OCI-LY1 (cell line): Measurements from ENCODE around the gene TUT1.
"Not testable (repeated sequence)": the region's sequence is repeated elsewhere in the genome, so short reads cannot be mapped to it uniquely, and the experiment has no call there.

ENCODE experiments used
- H2AFZ ChIP-seq: fragments of 200-600 bp; sonication (generic), shearing (Covaris generic); 2 replicates; pipeline ENCODE4 v1.6.0; 2014; ENCODE audit warnings: antibody characterized with exemption, mild to moderate bottlenecking, low read length
- H3F3A ChIP-seq: fragments of 200-600 bp; sonication (generic), shearing (Covaris generic); 2 replicates; pipeline ENCODE4 v1.6.0; 2014; ENCODE audit warnings: mild to moderate bottlenecking, antibody characterized with exemption, low read length, moderate library complexity; ENCODE audit not compliant: insufficient read depth
- H3K27ac ChIP-seq: fragments of 200-600 bp; sonication (generic); 2 replicates; pipeline ENCODE4 v1.5.1; 2014; ENCODE audit warnings: low read length, mixed run types, mild to moderate bottlenecking, low read depth; ENCODE audit not compliant: poor library complexity, severe bottlenecking
- H3K27me3 ChIP-seq: fragments of 200-600 bp; sonication (generic); 2 replicates; pipeline ENCODE4 v1.6.0; 2014; ENCODE audit warnings: antibody characterized with exemption, mild to moderate bottlenecking, low read length, moderate library complexity; ENCODE audit not compliant: insufficient read depth
- H3K36me3 ChIP-seq: fragments of 200-600 bp; sonication (generic); 2 replicates; pipeline ENCODE4 v1.6.1; 2014; ENCODE audit warnings: mild to moderate bottlenecking, antibody characterized with exemption, low read length, moderate library complexity, mixed read lengths; ENCODE audit not compliant: insufficient read depth
- H3K4me1 ChIP-seq: fragments of 200-600 bp; sonication (generic); 2 replicates; pipeline ENCODE4 v1.5.1; 2014; ENCODE audit warnings: mild to moderate bottlenecking, low read length, moderate library complexity; ENCODE audit not compliant: insufficient read depth, severe bottlenecking
- H3K4me2 ChIP-seq: fragments of 200-600 bp; sonication (generic), shearing (Covaris generic); 2 replicates; pipeline ENCODE4 v1.6.1; 2014; ENCODE audit warnings: low read length
- H3K4me3 ChIP-seq: fragments of 200-600 bp; sonication (generic); 2 replicates; pipeline ENCODE4 v1.5.1; 2014; ENCODE audit warnings: low read length, low read depth, mild to moderate bottlenecking, mixed read lengths; ENCODE audit not compliant: poor library complexity, severe bottlenecking
- H3K79me2 ChIP-seq: fragments of 200-600 bp; shearing (Covaris generic); 2 replicates; pipeline ENCODE4 v1.6.1; 2016; ENCODE audit warnings: mixed run types, low read length, mixed read lengths; ENCODE audit not compliant: insufficient read depth
- H3K9ac ChIP-seq: fragments of 200-600 bp; sonication (generic), shearing (Covaris generic); 2 replicates; pipeline ENCODE4 v1.6.1; 2014; ENCODE audit warnings: mild to moderate bottlenecking, low read length, mixed read lengths
- H3K9me2 ChIP-seq: fragments of 200-600 bp; sonication (generic), shearing (Covaris generic); 2 replicates; pipeline ENCODE4 v1.6.1; 2014; ENCODE audit warnings: low read depth, mild to moderate bottlenecking, low read length, mixed read lengths
- H3K9me3 ChIP-seq: fragments of 200-600 bp; shearing (Covaris generic); 2 replicates; pipeline ENCODE4 v1.6.1; 2014; ENCODE audit warnings: low read length, mixed read lengths
- H4K20me1 ChIP-seq: fragments of 200-600 bp; sonication (generic), shearing (Covaris generic); 2 replicates; pipeline ENCODE4 v1.6.0; 2016; ENCODE audit warnings: mild to moderate bottlenecking, low read length; ENCODE audit not compliant: insufficient read depth
- CTCF ChIP-seq: fragments of 200-600 bp; sonication (generic), shearing (Covaris generic); IDR thresholded peaks from 2 replicates; pipeline ENCODE4 v1.5.1; 2017; ENCODE audit warnings: mild to moderate bottlenecking, antibody characterized with exemption, low read length, moderate library complexity, mixed read lengths
- EZH2 ChIP-seq: fragments of 200-600 bp; sonication (generic), shearing (Covaris generic); IDR thresholded peaks from 2 replicates; pipeline ENCODE4 v1.8.0; 2017; ENCODE audit warnings: borderline replicate concordance, mixed run types, mild to moderate bottlenecking, antibody characterized with exemption, low read length, moderate library complexity, mixed read lengths

The TUT1 gene

GRCh38 chr11:62573592-62574362 lies 17.5 kb downstream of the TUT1 start, which contains the start of gene EEF1G:
TSS of gene EEF1G (minus strand) at chr11:62573891. CDS start at chr11:62573842, 49 bp downstream.
- H3K36me3 ChIP-seq = peaks cover 74% of the 10 kb centered on the region
- peak within 1 kb of the TSS; percentile 93 for H3K4me2 ChIP-seq
- peak within 1 kb of the TSS; percentile 61 for H3K27ac ChIP-seq
- no peaks in the 10 kb centered on the region for H3K9me3 ChIP-seq
- TF ChIP-seq CTCF (no peak), EZH2 (no peak)
- peaks cover 28% of the 10 kb centered on the region for H3K4me1 ChIP-seq
- H3F3A ChIP-seq = no peaks in the 10 kb centered on the region
- H4K20me1 ChIP-seq = no peaks in the 10 kb centered on the region
- peak within 1 kb of the TSS; percentile 77 for H3K4me3 ChIP-seq
- no peaks in the 10 kb centered on the region for H3K27me3 ChIP-seq
- peak within 1 kb of the TSS; percentile 81 for H3K9ac ChIP-seq
- peaks cover 21% of the 10 kb centered on the region for H3K79me2 ChIP-seq
- H3K9me2 ChIP-seq = no peaks in the 10 kb centered on the region
- no peak within 1 kb of the TSS for H2AFZ ChIP-seq

- Histone ChIP-seq H4K20me1 (no peaks in the 10 kb centered on the region), H3K4me2 (peak overlapping the region; percentile 78), H2AFZ (no peak overlapping the region), H3K27ac (peak overlapping the region; percentile 61), H3K79me2 (peaks cover 21% of the 10 kb centered on the region), H3K36me3 (peaks cover 74% of the 10 kb centered on the region), H3K9ac (peak overlapping the region; percentile 81), H3K4me3 (peak overlapping the region; percentile 77), H3K9me3 (no peaks in the 10 kb centered on the region), H3F3A (no peaks in the 10 kb centered on the region), H3K4me1 (peaks cover 32% of the 10 kb centered on the region), H3K9me2 (no peaks in the 10 kb centered on the region), H3K27me3 (no peaks in the 10 kb centered on the region)
- TF ChIP-seq EZH2 (no peak), CTCF (no peak)
Measured at GRCh38 chr11:62573006-62573591, 18.2 kb downstream of the TUT1 start.

GRCh38 chr11:62572431-62572830 lies 18.9 kb downstream of the TUT1 start:
- Histone ChIP-seq H3K4me2 (peak overlapping the region; percentile 78), H3F3A (no peaks in the 10 kb centered on the region), H3K79me2 (peaks cover 21% of the 10 kb centered on the region), H3K4me3 (peak overlapping the region; percentile 77), H3K9me3 (no peaks in the 10 kb centered on the region), H3K4me1 (peaks cover 38% of the 10 kb centered on the region), H2AFZ (no peak overlapping the region), H3K27ac (peak overlapping the region; percentile 61), H4K20me1 (no peaks in the 10 kb centered on the region), H3K36me3 (peaks cover 76% of the 10 kb centered on the region), H3K9me2 (no peaks in the 10 kb centered on the region), H3K27me3 (no peaks in the 10 kb centered on the region), H3K9ac (peak overlapping the region; percentile 81)
- TF ChIP-seq EZH2 = no peak
- no peak for TF ChIP-seq CTCF

- not testable (repeated sequence) for H3K9me3 ChIP-seq, H3K27ac ChIP-seq, H3K9me2 ChIP-seq, H3F3A ChIP-seq, H2AFZ ChIP-seq, H3K27me3 ChIP-seq, H3K9ac ChIP-seq, H4K20me1 ChIP-seq
- H3K79me2 ChIP-seq = peaks cover 21% of the 10 kb centered on the region
- H3K4me2 ChIP-seq = peak overlapping the region; percentile 78; the same call in 1 of the 2 replicates
- peaks cover 38% of the 10 kb centered on the region for H3K4me1 ChIP-seq
- H3K36me3 ChIP-seq = peaks cover 77% of the 10 kb centered on the region
- peak overlapping the region; percentile 77 for H3K4me3 ChIP-seq
Measured at GRCh38 chr11:62571493-62571892, 19.8 kb downstream of the TUT1 start.

- not testable (repeated sequence) for H4K20me1 ChIP-seq, H3K9ac ChIP-seq, H3K9me2 ChIP-seq, H3F3A ChIP-seq, H3K9me3 ChIP-seq, H2AFZ ChIP-seq, H3K4me3 ChIP-seq, H3K27ac ChIP-seq, H3K27me3 ChIP-seq, H3K4me2 ChIP-seq
- Histone ChIP-seq H3K79me2 (peaks cover 23% of the 10 kb centered on the region), H3K4me1 (peaks cover 38% of the 10 kb centered on the region), H3K36me3 (peaks cover 77% of the 10 kb centered on the region)
Measured at GRCh38 chr11:62570903-62571302, 20.4 kb downstream of the TUT1 start.
